Naive B cell (primary cell): ENCODE data around the gene OLFM4. TPM values are rescaled to one million over a fixed set of nuclear protein-coding genes. Genes with fewer than 3 reads are reported as not detected.
A peak's percentile ranks its signal among the peaks of the same experiment; 100 is the strongest.

Source experiments
- ATAC-seq, 2 donors: fragments of 150-1000 bp; cut with Tn5 transposase; 2 replicates each; pipeline ENCODE4 v1.10.0; 2021; ENCODE audit warnings: low read depth in 2 of 2, mild to moderate bottlenecking in 2 of 2, moderate library complexity in 2 of 2
- DNase-seq: peaks from one replicate; pipeline ENCODE4 v3.0.0; 2022
- H3K27ac Mint-ChIP-seq, 6 donors: one replicate each; pipeline ENCODE4 v1.8.0; 2020 to 2022; ENCODE audit warnings: mild to moderate bottlenecking in 6 of 6, mixed read lengths in 6 of 6, moderate library complexity in 5 of 6, inconsistent platforms in 2 of 6
- H3K27me3 Mint-ChIP-seq, 3 donors: one replicate each; pipeline ENCODE4 v1.8.0; 2021 to 2022; ENCODE audit warnings: mixed read lengths in 3 of 3, mild to moderate bottlenecking in 1 of 3
- H3K36me3 Mint-ChIP-seq, 2 donors: one replicate each; pipeline ENCODE4 v1.8.0; 2020 to 2022; ENCODE audit warnings: mixed read lengths in 2 of 2, inconsistent platforms in 1 of 2, mild to moderate bottlenecking in 1 of 2
- H3K4me1 Mint-ChIP-seq, 3 donors: one replicate each; pipeline ENCODE4 v1.8.0; 2020 to 2022; ENCODE audit warnings: mixed read lengths in 3 of 3, inconsistent platforms in 1 of 3, mild to moderate bottlenecking in 1 of 3, moderate library complexity in 1 of 3
- H3K4me3 Mint-ChIP-seq, 8 donors: one replicate each; pipeline ENCODE4 v1.8.0; 2020 to 2022; ENCODE audit warnings: mild to moderate bottlenecking in 8 of 8, mixed read lengths in 8 of 8, moderate library complexity in 8 of 8, inconsistent platforms in 2 of 8
- H3K9me3 Mint-ChIP-seq, 7 donors: one replicate each; pipeline ENCODE4 v1.8.0; 2020 to 2022; ENCODE audit warnings: mixed read lengths in 7 of 7, mild to moderate bottlenecking in 5 of 7, inconsistent platforms in 2 of 7, moderate library complexity in 1 of 7
- polyA plus RNA-seq, 6 donors: library from polyadenylated mRNA; unstranded; fragments of 300-500 nt; fragmentation: Illumina TruSeq; gene quantifications; one replicate each; pipeline ENCODE4 v1.2.3, GENCODE V29; 2021; ENCODE audit warnings: low read depth in 6 of 6

The OLFM4 gene
- not detected for polyA plus RNA-seq

- no peak within 1 kb of the TSS for H3K27ac Mint-ChIP-seq
- no peaks in the 10 kb centered on the region for H3K27me3 Mint-ChIP-seq
- H3K4me3 Mint-ChIP-seq, result peak within 1 kb of the TSS in 1 of 8 donors; percentile 35
- H3K36me3 Mint-ChIP-seq, result no peaks in the 10 kb centered on the region
- DNase-seq (no peak), ATAC-seq (no peak)
- H3K4me1 Mint-ChIP-seq, result no peaks in the 10 kb centered on the region
- peaks cover 0 to 1% (median 0%) of the 10 kb centered on the region in 7 donors for H3K9me3 Mint-ChIP-seq
Measured at GRCh38 chr13:53028637-53029203, at the start of gene OLFM4. TSS of gene OLFM4 (plus strand) at chr13:53028813. CDS start at chr13:53028837, 24 bp downstream.

GRCh38 chr13:52978989-52979388 is 49.6 kb upstream of the OLFM4 start:
- H3K27ac Mint-ChIP-seq, result no peak overlapping the region
- no peaks in the 10 kb centered on the region for H3K36me3 Mint-ChIP-seq
- peaks cover 0 to 2% (median 0%) of the 10 kb centered on the region in 7 donors for H3K9me3 Mint-ChIP-seq
- no peak for ATAC-seq
- H3K4me1 Mint-ChIP-seq, result no peaks in the 10 kb centered on the region
- peaks cover 1 to 8% (median 4%) of the 10 kb centered on the region in 3 donors for H3K27me3 Mint-ChIP-seq
- no peak for DNase-seq
- H3K4me3 Mint-ChIP-seq, result no peak overlapping the region

GRCh38 chr13:52980695-52981094 is 47.9 kb upstream of the OLFM4 start:
- ATAC-seq (no peak), DNase-seq (no peak)
- H3K36me3 Mint-ChIP-seq, result no peaks in the 10 kb centered on the region
- no peaks in the 10 kb centered on the region for H3K4me1 Mint-ChIP-seq
- peaks cover 0 to 2% (median 0%) of the 10 kb centered on the region in 7 donors for H3K9me3 Mint-ChIP-seq
- H3K4me3 Mint-ChIP-seq, result no peak overlapping the region
- peaks cover 0 to 6% (median 6%) of the 10 kb centered on the region in 3 donors for H3K27me3 Mint-ChIP-seq
- H3K27ac Mint-ChIP-seq, result no peak overlapping the region

- Mint-ChIP-seq H3K9me3 (peaks cover 0 to 2% (median 0%) of the 10 kb centered on the region in 7 donors), H3K4me3 (no peak overlapping the region), H3K4me1 (no peaks in the 10 kb centered on the region), H3K36me3 (no peaks in the 10 kb centered on the region), H3K27me3 (peaks cover 0 to 6% (median 0%) of the 10 kb centered on the region in 3 donors), H3K27ac (no peak overlapping the region)
- no peak for ATAC-seq
- DNase-seq, result no peak
Measured at GRCh38 chr13:52983836-52984235, 44.8 kb upstream of the OLFM4 start.

GRCh38 chr13:52984881-52985363 is 43.7 kb upstream of the OLFM4 start:
- H3K4me1 Mint-ChIP-seq, result no peaks in the 10 kb centered on the region
- H3K9me3 Mint-ChIP-seq, result peaks cover 0 to 2% (median 0%) of the 10 kb centered on the region in 7 donors
- ATAC-seq, result no peak
- no peak overlapping the region for H3K4me3 Mint-ChIP-seq
- no peaks in the 10 kb centered on the region for H3K36me3 Mint-ChIP-seq
- DNase-seq, result no peak
- H3K27ac Mint-ChIP-seq, result no peak overlapping the region
- H3K27me3 Mint-ChIP-seq, result peaks cover 0 to 6% (median 0%) of the 10 kb centered on the region in 3 donors

- no peak overlapping the region for H3K4me3 Mint-ChIP-seq
- ATAC-seq (no peak), DNase-seq (no peak)
- no peaks in the 10 kb centered on the region for H3K36me3 Mint-ChIP-seq
- H3K27ac Mint-ChIP-seq, result no peak overlapping the region
- H3K27me3 Mint-ChIP-seq, result no peaks in the 10 kb centered on the region
- H3K4me1 Mint-ChIP-seq, result no peaks in the 10 kb centered on the region
- no peaks in the 10 kb centered on the region for H3K9me3 Mint-ChIP-seq
Measured at GRCh38 chr13:52991344-52992020, 37.1 kb upstream of the OLFM4 start.

- no peaks in the 10 kb centered on the region for H3K27me3 Mint-ChIP-seq
- H3K36me3 Mint-ChIP-seq, result no peaks in the 10 kb centered on the region
- H3K9me3 Mint-ChIP-seq, result no peaks in the 10 kb centered on the region
- ATAC-seq, result no peak
- H3K4me3 Mint-ChIP-seq, result no peak overlapping the region
- no peak for DNase-seq
- no peak overlapping the region for H3K27ac Mint-ChIP-seq
- no peaks in the 10 kb centered on the region for H3K4me1 Mint-ChIP-seq
Measured at GRCh38 chr13:52992110-52992509, 36.5 kb upstream of the OLFM4 start.

GRCh38 chr13:52994051-52994450 is 34.6 kb upstream of the OLFM4 start:
- no peaks in the 10 kb centered on the region for H3K27me3 Mint-ChIP-seq
- no peaks in the 10 kb centered on the region for H3K4me1 Mint-ChIP-seq
- ATAC-seq (no peak), DNase-seq (no peak)
- no peaks in the 10 kb centered on the region for H3K36me3 Mint-ChIP-seq
- no peak overlapping the region for H3K27ac Mint-ChIP-seq
- peaks cover 0 to 4% (median 0%) of the 10 kb centered on the region in 7 donors for H3K9me3 Mint-ChIP-seq
- H3K4me3 Mint-ChIP-seq, result no peak overlapping the region

GRCh38 chr13:52994865-52995264 is 33.7 kb upstream of the OLFM4 start:
- H3K27ac Mint-ChIP-seq, result no peak overlapping the region
- no peak for ATAC-seq
- H3K27me3 Mint-ChIP-seq, result no peaks in the 10 kb centered on the region
- H3K4me3 Mint-ChIP-seq, result no peak overlapping the region
- H3K36me3 Mint-ChIP-seq, result no peaks in the 10 kb centered on the region
- DNase-seq, result no peak
- H3K4me1 Mint-ChIP-seq, result no peaks in the 10 kb centered on the region
- H3K9me3 Mint-ChIP-seq, result peaks cover 0 to 6% (median 0%) of the 10 kb centered on the region in 7 donors

GRCh38 chr13:52995946-52996345 is 32.7 kb upstream of the OLFM4 start:
- Mint-ChIP-seq H3K27me3 (no peaks in the 10 kb centered on the region), H3K36me3 (no peaks in the 10 kb centered on the region), H3K9me3 (peaks cover 0 to 12% (median 0%) of the 10 kb centered on the region in 7 donors), H3K4me3 (no peak overlapping the region), H3K27ac (no peak overlapping the region), H3K4me1 (no peaks in the 10 kb centered on the region)
- DNase-seq (no peak), ATAC-seq (no peak)

- H3K9me3 Mint-ChIP-seq, result peaks cover 0 to 12% (median 0%) of the 10 kb centered on the region in 7 donors
- no peak for DNase-seq
- no peaks in the 10 kb centered on the region for H3K4me1 Mint-ChIP-seq
- H3K27me3 Mint-ChIP-seq, result no peaks in the 10 kb centered on the region
- peak overlapping the region in 1 of 6 donors; percentile 91 for H3K27ac Mint-ChIP-seq
- H3K36me3 Mint-ChIP-seq, result no peaks in the 10 kb centered on the region
- H3K4me3 Mint-ChIP-seq, result no peak overlapping the region
- ATAC-seq, result no peak
Measured at GRCh38 chr13:52997951-52998876, 30.4 kb upstream of the OLFM4 start.

GRCh38 chr13:52999093-52999696 is 29.4 kb upstream of the OLFM4 start:
- peaks cover 0 to 12% (median 0%) of the 10 kb centered on the region in 7 donors for H3K9me3 Mint-ChIP-seq
- no peak for DNase-seq
- no peaks in the 10 kb centered on the region for H3K27me3 Mint-ChIP-seq
- ATAC-seq, result no peak
- H3K27ac Mint-ChIP-seq, result no peak overlapping the region
- H3K36me3 Mint-ChIP-seq, result no peaks in the 10 kb centered on the region
- H3K4me3 Mint-ChIP-seq, result no peak overlapping the region
- no peaks in the 10 kb centered on the region for H3K4me1 Mint-ChIP-seq
